ENCODE data around the gene SLC17A5.
"Not testable (repeated sequence)": the region's sequence is repeated elsewhere in the genome, so short reads cannot be mapped to it uniquely, and the experiment has no call there.

SLC17A5 gene

GRCh38 chr6:73666393-73666792 lies 12.6 kb upstream of the SLC17A5 start:
- DNase-seq (ENCODE audit: low read depth): no peak

GRCh38 chr6:73665686-73666319 lies 12.0 kb upstream of the SLC17A5 start:
- no peak for DNase-seq (ENCODE audit: low read depth)

GRCh38 chr6:73664701-73665100 lies 10.9 kb upstream of the SLC17A5 start:
- DNase-seq (ENCODE audit: low read depth): no peak

- no peak for DNase-seq (ENCODE audit: low read depth)
Measured at GRCh38 chr6:73657201-73657600, 3.4 kb upstream of the SLC17A5 start.

GRCh38 chr6:73656531-73657145 lies 2.8 kb upstream of the SLC17A5 start:
- DNase-seq (ENCODE audit: low read depth): no peak

GRCh38 chr6:73655341-73655917 lies 1.6 kb upstream of the SLC17A5 start:
- no peak for DNase-seq (ENCODE audit: low read depth)

GRCh38 chr6:73652637-73653570 lies 888 bp downstream of the SLC17A5 start:
- DNase-seq (ENCODE audit: low read depth): no peak

GRCh38 chr6:73649783-73650182 lies 4.0 kb downstream of the SLC17A5 start:
- no peak for DNase-seq (ENCODE audit: low read depth)

- no peak for DNase-seq (ENCODE audit: low read depth)
Measured at GRCh38 chr6:73648166-73648565, 5.6 kb downstream of the SLC17A5 start.

- no peak for DNase-seq (ENCODE audit: low read depth)
Measured at GRCh38 chr6:73644941-73645591, 8.7 kb downstream of the SLC17A5 start.

- no peak for DNase-seq (ENCODE audit: low read depth)
Measured at GRCh38 chr6:73644030-73644429, 9.8 kb downstream of the SLC17A5 start.

GRCh38 chr6:73642530-73642929 lies 11.3 kb downstream of the SLC17A5 start:
- no peak for DNase-seq (ENCODE audit: low read depth)

GRCh38 chr6:73640179-73640750 lies 13.5 kb downstream of the SLC17A5 start:
- no peak for DNase-seq (ENCODE audit: low read depth)

GRCh38 chr6:73639040-73639439 lies 14.8 kb downstream of the SLC17A5 start:
- DNase-seq (ENCODE audit: low read depth): no peak

- no peak for DNase-seq (ENCODE audit: low read depth)
Measured at GRCh38 chr6:73637404-73637803, 16.4 kb downstream of the SLC17A5 start.

GRCh38 chr6:73636048-73636447 lies 17.7 kb downstream of the SLC17A5 start:
- no peak for DNase-seq (ENCODE audit: low read depth)

- no peak for DNase-seq (ENCODE audit: low read depth)
Measured at GRCh38 chr6:73632346-73632745, 21.4 kb downstream of the SLC17A5 start.

- no peak for DNase-seq (ENCODE audit: low read depth)
Measured at GRCh38 chr6:73631849-73632248, 21.9 kb downstream of the SLC17A5 start.

- no peak for DNase-seq (ENCODE audit: low read depth)
Measured at GRCh38 chr6:73630401-73630800, 23.4 kb downstream of the SLC17A5 start.

GRCh38 chr6:73624896-73625295 lies 28.9 kb downstream of the SLC17A5 start:
- DNase-seq (ENCODE audit: low read depth): no peak

- DNase-seq (ENCODE audit: low read depth): not testable (repeated sequence)
Measured at GRCh38 chr6:73623480-73623879, 30.3 kb downstream of the SLC17A5 start.

- not testable (repeated sequence) for DNase-seq (ENCODE audit: low read depth)
Measured at GRCh38 chr6:73618082-73618481, 35.7 kb downstream of the SLC17A5 start.

All from GM04503 (cell line).